DOHH2 (cell line): ENCODE results near the gene IGSF11.

ENCODE experiments used
- H3F3A ChIP-seq: fragments of 200-600 bp; sonication (generic), shearing (Covaris generic); 2 replicates; pipeline ENCODE4 v1.6.0; 2016; ENCODE audit warnings: antibody characterized with exemption, mild to moderate bottlenecking; ENCODE audit not compliant: control insufficient read depth, insufficient read depth
- H3K27ac ChIP-seq: fragments of 200-600 bp; sonication (generic); 2 replicates; pipeline ENCODE4 v1.5.1; 2014; ENCODE audit warnings: low read depth, mild to moderate bottlenecking, low read length, moderate library complexity
- H3K27me3 ChIP-seq: fragments of 200-600 bp; sonication (generic); 2 replicates; pipeline ENCODE4 v1.6.1; 2014; ENCODE audit warnings: mild to moderate bottlenecking, low read length, mixed read lengths; ENCODE audit not compliant: control insufficient read depth
- H3K36me3 ChIP-seq: fragments of 200-600 bp; sonication (generic); 2 replicates; pipeline ENCODE4 v1.6.1; 2014; ENCODE audit warnings: mild to moderate bottlenecking, low read length, moderate library complexity, mixed read lengths; ENCODE audit not compliant: control insufficient read depth
- H3K4me1 ChIP-seq: fragments of 200-600 bp; sonication (generic); 2 replicates; pipeline ENCODE4 v1.6.1; 2014; ENCODE audit warnings: mild to moderate bottlenecking, low read length, mixed read lengths; ENCODE audit not compliant: control insufficient read depth
- H3K4me2 ChIP-seq: fragments of 200-600 bp; sonication (generic); 2 replicates; pipeline ENCODE4 v1.6.0; 2014; ENCODE audit warnings: mild to moderate bottlenecking, low read length, moderate library complexity
- H3K4me3 ChIP-seq: fragments of 200-600 bp; sonication (generic); 2 replicates; pipeline ENCODE4 v1.5.1; 2014; ENCODE audit warnings: mild to moderate bottlenecking, low read length, mixed read lengths
- H3K79me2 ChIP-seq: fragments of 200-600 bp; sonication (generic); 2 replicates; pipeline ENCODE4 v1.6.1; 2014; ENCODE audit warnings: mild to moderate bottlenecking, low read length, mixed read lengths; ENCODE audit not compliant: control insufficient read depth
- H3K9me2 ChIP-seq: fragments of 200-600 bp; sonication (generic); replicated peaks from 2 replicates; pipeline ENCODE4 v1.6.1; 2014; ENCODE audit warnings: mild to moderate bottlenecking, low read length, mixed read lengths; ENCODE audit not compliant: control insufficient read depth
- H3K9me3 ChIP-seq: fragments of 200-600 bp; sonication (generic); 2 replicates; pipeline ENCODE4 v1.6.1; 2014; ENCODE audit warnings: antibody characterized with exemption, low read length, mixed read lengths; ENCODE audit not compliant: control insufficient read depth, insufficient read depth
- H4K20me1 ChIP-seq: fragments of 200-600 bp; sonication (generic); 2 replicates; pipeline ENCODE4 v1.6.0; 2014; ENCODE audit warnings: low read depth, mild to moderate bottlenecking, antibody characterized with exemption, low read length, moderate library complexity; ENCODE audit not compliant: control insufficient read depth, insufficient read depth
- CTCF ChIP-seq: fragments of 200-600 bp; sonication (generic); IDR thresholded peaks from one replicate; pipeline ENCODE4 v1.5.1; 2014; ENCODE audit warnings: antibody characterized with exemption, mild to moderate bottlenecking, low read depth, low read length; ENCODE audit not compliant: poor library complexity, severe bottlenecking
- EZH2phosphoT487 ChIP-seq: fragments of 200-600 bp; sonication (generic); IDR thresholded peaks from 2 replicates; pipeline ENCODE4 v1.6.1; 2017; ENCODE audit warnings: borderline replicate concordance, mild to moderate bottlenecking, antibody characterized with exemption, low read length, moderate library complexity, mixed read lengths

Gene IGSF11

GRCh38 chr3:118941236-118941635 is 93.4 kb downstream of the IGSF11 start:
- no peaks in the 10 kb centered on the region for H3K9me2 ChIP-seq

DNA sequence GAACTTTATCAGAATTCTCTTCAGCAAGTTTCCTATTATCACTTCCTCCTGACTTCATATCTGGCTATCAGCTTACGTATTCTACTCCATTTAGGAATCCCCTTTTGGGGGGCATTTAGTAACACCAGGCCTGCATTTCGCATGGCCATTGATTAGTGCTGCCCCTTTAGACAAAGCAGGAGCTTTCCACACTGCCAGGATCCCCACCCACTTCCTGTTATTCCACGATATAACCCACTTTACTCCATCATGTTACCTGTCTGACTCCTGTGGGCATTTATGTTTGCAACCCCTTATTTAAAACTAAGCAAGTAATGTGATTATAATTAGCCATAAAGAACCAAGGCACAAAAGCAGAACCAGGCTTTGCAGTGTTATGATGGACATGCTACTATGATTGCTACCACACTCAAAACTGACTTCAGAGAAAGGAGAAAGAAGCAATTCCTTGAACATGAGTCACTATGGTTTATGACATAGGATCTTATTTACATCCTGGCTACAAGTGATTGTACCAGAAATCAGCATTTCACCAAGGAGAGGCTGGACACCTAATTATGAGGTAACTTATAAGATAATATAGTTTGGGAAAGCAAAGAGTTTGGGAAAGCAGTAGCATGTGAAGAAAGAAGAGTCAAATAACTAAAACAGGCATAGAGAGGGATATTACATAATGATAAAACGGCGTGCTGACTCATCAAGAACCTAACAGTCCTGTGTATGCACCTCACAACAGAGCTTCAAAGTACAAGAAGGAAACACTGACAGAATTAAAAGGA is 96.3 kb downstream of the IGSF11 start:
- no peaks in the 10 kb centered on the region for H3F3A ChIP-seq
- no peaks in the 10 kb centered on the region for H3K27me3 ChIP-seq
- no peak overlapping the region for H3K4me2 ChIP-seq
- TF ChIP-seq CTCF: no peak
- TF ChIP-seq EZH2phosphoT487: no peak
- no peak overlapping the region for H3K27ac ChIP-seq
- no peaks in the 10 kb centered on the region for H3K9me2 ChIP-seq
- no peaks in the 10 kb centered on the region for H3K36me3 ChIP-seq
- no peaks in the 10 kb centered on the region for H3K79me2 ChIP-seq
- no peaks in the 10 kb centered on the region for H3K9me3 ChIP-seq
- no peak overlapping the region for H3K4me3 ChIP-seq
- no peaks in the 10 kb centered on the region for H4K20me1 ChIP-seq
- no peaks in the 10 kb centered on the region for H3K4me1 ChIP-seq

More at GRCh38 chr3:118941236-118941635, 93.4 kb downstream of the IGSF11 start:
- H3K4me2 ChIP-seq: no peak overlapping the region
- no peaks in the 10 kb centered on the region for H3K9me3 ChIP-seq
- TF ChIP-seq EZH2phosphoT487 (no peak), CTCF (no peak)
- no peak overlapping the region for H3K27ac ChIP-seq
- no peaks in the 10 kb centered on the region for H3K79me2 ChIP-seq
- H3K4me3 ChIP-seq: no peak overlapping the region
- H3K4me1 ChIP-seq: no peaks in the 10 kb centered on the region
- no peaks in the 10 kb centered on the region for H4K20me1 ChIP-seq
- H3K36me3 ChIP-seq: no peaks in the 10 kb centered on the region
- no peaks in the 10 kb centered on the region for H3F3A ChIP-seq
- no peaks in the 10 kb centered on the region for H3K27me3 ChIP-seq

DNA sequence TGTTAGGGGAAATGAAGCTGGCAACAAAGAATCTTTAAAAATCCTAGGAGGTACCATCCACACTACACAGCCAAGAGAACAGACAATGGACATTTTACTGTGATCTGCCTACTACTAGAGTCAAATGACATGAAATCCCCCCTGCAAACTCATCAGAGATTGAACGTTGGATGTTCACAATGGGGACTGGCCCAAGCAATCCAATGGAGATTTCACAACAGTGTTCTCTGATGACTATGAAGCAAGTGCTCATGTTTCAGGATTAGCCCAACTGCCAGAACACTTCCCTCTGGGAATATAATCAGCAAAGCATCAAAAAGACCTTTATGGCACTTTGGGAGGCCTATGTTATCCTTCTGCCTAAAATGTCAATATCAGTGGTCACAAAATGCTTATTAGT is 97.8 kb downstream of the IGSF11 start:
- Histone ChIP-seq H3K36me3 (no peaks in the 10 kb centered on the region), H3F3A (no peaks in the 10 kb centered on the region), H3K9me2 (no peaks in the 10 kb centered on the region), H3K27ac (no peak overlapping the region), H3K9me3 (no peaks in the 10 kb centered on the region), H3K79me2 (no peaks in the 10 kb centered on the region), H3K4me3 (no peak overlapping the region), H3K27me3 (no peaks in the 10 kb centered on the region), H3K4me2 (no peak overlapping the region), H3K4me1 (no peaks in the 10 kb centered on the region), H4K20me1 (no peaks in the 10 kb centered on the region)
- TF ChIP-seq CTCF (no peak), EZH2phosphoT487 (no peak)
